Motor neuron (in vitro differentiated cells): ENCODE results near the gene CYRIA. TPM values are rescaled to one million over a fixed set of nuclear protein-coding genes. Genes with fewer than 3 reads are reported as not detected.

Experiments used
- ATAC-seq, 8 experiments: fragments of 200-7000 bp; cut with Tn5 transposase; replicated peaks in 6 of 8; 2 replicates each; pipeline ENCODE4 v1.8.0; 2021; ENCODE audit warnings: mild to moderate bottlenecking in 8 of 8, moderate library complexity in 8 of 8
- H3K27ac ChIP-seq, 2 donors: fragments of 250-450 bp; sonication (Bioruptor Pico); 2 replicates each; pipeline ENCODE4 v1.9.0; 2021; ENCODE audit warnings: antibody characterized with exemption in 2 of 2, mild to moderate bottlenecking in 2 of 2, moderate library complexity in 1 of 2
- H3K4me1 ChIP-seq, 2 donors: fragments of 250-450 bp; sonication (Bioruptor Pico); replicated peaks in 1 of 2; 2 replicates each; pipeline ENCODE4 v1.6.1; 2021; ENCODE audit warnings: antibody characterized with exemption in 2 of 2, mild to moderate bottlenecking in 2 of 2, moderate library complexity in 1 of 2
- H3K4me3 ChIP-seq, 5 donors: fragments of 250-450 bp; sonication (Bioruptor Pico); 2 replicates each; pipeline ENCODE4 v1.9.0; 2021; ENCODE audit warnings: antibody characterized with exemption in 5 of 5, mild to moderate bottlenecking in 5 of 5, moderate library complexity in 4 of 5
- WGBS, 10 experiments: fragments of 450-650 bp; shearing (Covaris generic); methylation state at CpG; one replicate each; pipeline ENCODE4 v1.0.0; 2022; 5-methylcytosine and 5-hydroxymethylcytosine counted together
- in situ Hi-C, 9 experiments: fragments of 400-800 bp; cut with MboI; loops; one replicate each; pipeline ENCODE4 v1.15.0; 2021; ENCODE audit warnings: low sequenced_read_pairs in 9 of 9, low pct_unique_long_range_greater_than_20kb in 2 of 9; ENCODE audit not compliant: unreplicated experiment in 9 of 9
- total RNA-seq, 8 experiments: library from RNA; unstranded; fragments of 300-600 nt; gene quantifications; 2 replicates each; pipeline versions ENCODE4 v1.2.3 to v1.2.4, GENCODE V29; 2022

Gene CYRIA
- total RNA-seq, 8 experiments from 2014 or later = 0.99 to 19.1 (median 16.3) TPM; not detected in 2

DNA sequence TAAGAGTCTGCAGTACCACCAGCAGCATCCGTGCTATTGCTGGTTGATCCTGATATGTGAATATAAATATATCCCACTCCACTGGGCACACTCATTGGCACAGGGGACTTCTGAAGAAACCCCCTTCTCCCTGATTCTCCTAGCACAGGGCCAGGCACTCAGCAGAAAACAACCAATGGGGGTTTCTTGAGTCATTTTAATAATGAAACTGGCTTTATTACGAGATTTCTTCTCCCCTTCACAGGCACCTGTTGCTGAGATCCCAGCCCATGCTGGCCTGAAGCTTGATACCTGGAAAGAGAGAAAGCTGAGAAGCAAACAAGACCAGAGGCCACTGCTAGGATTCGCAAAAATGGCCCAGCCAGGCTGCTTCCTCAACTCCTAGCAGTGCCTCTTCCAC is 17.9 kb upstream of the CYRIA start:
- Histone ChIP-seq H3K27ac (no peak overlapping the region), H3K4me3 (no peak overlapping the region)
- in situ Hi-C loops = no loop called here

GRCh38 chr2:16682431-16683118 is 16.9 kb upstream of the CYRIA start:
- WGBS, 10 experiments = 0 to 100% (median 92%) methylated on average over 2 to 6 of the region's 9 CpGs
- in situ Hi-C loops = no loop called here
- no peaks in the 10 kb centered on the region for H3K4me1 ChIP-seq
- no peak overlapping the region for H3K27ac ChIP-seq
- H3K4me3 ChIP-seq = no peak overlapping the region
- ATAC-seq = peak in 2 of 8 experiments; percentile 71 to 77

More for the DNA sequence above, 17.9 kb upstream of the CYRIA start:
- no peak for ATAC-seq
- 0 to 100% (median 79%) methylated on average over 1 to 3 of the region's 3 CpGs; no CpG with 5 or more reads in 2 of the 10 experiments for WGBS, 10 experiments
- no peaks in the 10 kb centered on the region for H3K4me1 ChIP-seq

DNA sequence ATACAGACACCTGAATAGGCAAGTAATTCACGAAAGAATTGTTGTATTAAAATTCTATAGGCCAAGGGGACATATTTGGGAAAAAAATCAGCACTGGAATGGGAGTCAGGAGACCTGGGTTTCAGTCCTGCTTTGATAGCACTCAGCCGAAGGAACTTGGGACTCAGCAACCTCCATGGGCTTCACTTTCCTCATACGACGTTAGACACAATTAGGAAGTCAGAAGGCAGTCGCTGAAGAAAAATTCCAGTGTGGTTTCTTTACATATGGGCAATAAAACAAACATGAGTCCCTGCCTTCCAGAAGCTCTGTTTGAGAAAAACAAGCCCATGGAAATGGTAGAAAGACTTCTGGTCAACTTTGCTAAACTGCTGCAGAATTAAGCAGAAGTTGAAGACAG is 15.1 kb upstream of the CYRIA start:
- H3K4me3 ChIP-seq = no peak overlapping the region
- H3K27ac ChIP-seq = no peak overlapping the region
- 0 to 95% (median 83%) methylated on average over 1 to 5 of the region's 5 CpGs for WGBS, 10 experiments
- in situ Hi-C loops = no loop called here
- no peaks in the 10 kb centered on the region for H3K4me1 ChIP-seq
- no peak for ATAC-seq

- in situ Hi-C loops = no loop called here
- Histone ChIP-seq H3K27ac (no peak overlapping the region), H3K4me3 (no peak overlapping the region), H3K4me1 (no peaks in the 10 kb centered on the region)
- 0 to 92% (median 83%) methylated on average over 1 of the region's 1 CpG; no CpG with 5 or more reads in 3 of the 10 experiments for WGBS, 10 experiments
- ATAC-seq = no peak
Measured at GRCh38 chr2:16680304-16680703, 14.7 kb upstream of the CYRIA start.

DNA sequence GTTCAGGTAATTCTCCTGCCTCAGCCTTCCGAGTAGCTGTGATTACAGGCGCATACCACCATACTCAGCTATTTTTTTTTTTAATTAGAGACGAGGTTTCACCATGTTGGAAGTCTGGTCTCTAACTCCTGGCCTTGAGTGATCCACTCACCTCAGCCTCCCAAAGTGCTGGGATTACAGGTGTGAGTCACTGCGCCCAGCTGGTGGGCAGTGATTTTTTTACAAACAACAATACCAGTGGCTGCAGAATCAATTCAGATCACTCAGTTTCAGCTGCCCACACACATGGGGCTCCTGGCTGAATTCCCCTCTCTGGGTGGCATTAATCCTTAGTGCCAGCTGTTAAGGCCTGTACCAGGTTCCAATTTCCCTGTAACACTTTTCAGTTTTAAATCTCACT is 13.3 kb upstream of the CYRIA start:
- Histone ChIP-seq H3K27ac (no peak overlapping the region), H3K4me1 (no peaks in the 10 kb centered on the region), H3K4me3 (no peak overlapping the region)
- in situ Hi-C loops = no loop called here
- 8 to 100% (median 86%) methylated on average over 2 to 4 of the region's 4 CpGs; no CpG with 5 or more reads in 3 of the 10 experiments for WGBS, 10 experiments
- ATAC-seq = no peak

DNA sequence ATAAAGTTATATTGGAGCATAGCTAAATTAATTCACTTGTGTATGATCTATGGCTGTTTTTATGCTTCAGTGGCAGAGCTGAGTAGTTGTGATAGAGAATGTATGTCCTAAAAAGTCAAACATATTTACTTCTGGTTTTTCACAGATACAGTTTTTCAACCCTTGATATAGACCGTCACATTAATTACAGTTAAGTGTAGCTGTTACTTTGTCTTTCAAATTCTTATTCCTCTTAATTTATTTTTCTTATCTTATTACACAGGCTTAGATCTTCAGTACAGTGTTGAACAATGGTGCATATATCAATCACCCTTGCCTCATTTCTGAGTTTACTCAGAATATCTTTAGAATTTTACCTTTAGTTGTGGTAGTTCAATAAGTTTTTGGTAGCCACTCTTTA is 12.2 kb upstream of the CYRIA start:
- in situ Hi-C loops = no loop called here
- Histone ChIP-seq H3K4me3 (no peak overlapping the region), H3K4me1 (no peaks in the 10 kb centered on the region), H3K27ac (no peak overlapping the region)
- 0 to 100% (median 90%) methylated on average over 1 of the region's 1 CpG; no CpG with 5 or more reads in 1 of the 10 experiments for WGBS, 10 experiments
- ATAC-seq = no peak

DNA sequence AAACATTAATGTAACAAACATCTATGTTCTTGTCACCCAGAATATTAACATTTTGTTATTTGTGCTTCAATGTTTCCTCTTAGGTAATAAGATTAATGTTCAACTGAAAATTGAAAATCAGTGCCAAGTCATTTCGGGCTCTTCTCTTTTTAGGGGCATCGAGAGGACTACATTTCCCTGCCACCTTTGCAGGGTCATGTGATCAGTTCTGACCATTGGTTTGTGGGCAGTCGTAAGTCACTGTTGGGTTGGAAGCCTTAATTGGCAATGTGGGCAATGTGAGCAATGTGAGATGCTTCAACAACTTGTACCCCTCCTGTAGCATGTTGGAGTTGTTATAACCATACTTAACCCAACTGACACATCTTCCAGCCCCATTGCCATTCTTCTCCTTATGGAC is 10.1 kb upstream of the CYRIA start:
- Histone ChIP-seq H3K4me3 (no peak overlapping the region), H3K27ac (no peak overlapping the region), H3K4me1 (no peaks in the 10 kb centered on the region)
- in situ Hi-C loops = no loop called here
- no peak for ATAC-seq
- 0 to 100% (median 84%) methylated on average over 1 to 3 of the region's 3 CpGs; no CpG with 5 or more reads in 2 of the 10 experiments for WGBS, 10 experiments

DNA sequence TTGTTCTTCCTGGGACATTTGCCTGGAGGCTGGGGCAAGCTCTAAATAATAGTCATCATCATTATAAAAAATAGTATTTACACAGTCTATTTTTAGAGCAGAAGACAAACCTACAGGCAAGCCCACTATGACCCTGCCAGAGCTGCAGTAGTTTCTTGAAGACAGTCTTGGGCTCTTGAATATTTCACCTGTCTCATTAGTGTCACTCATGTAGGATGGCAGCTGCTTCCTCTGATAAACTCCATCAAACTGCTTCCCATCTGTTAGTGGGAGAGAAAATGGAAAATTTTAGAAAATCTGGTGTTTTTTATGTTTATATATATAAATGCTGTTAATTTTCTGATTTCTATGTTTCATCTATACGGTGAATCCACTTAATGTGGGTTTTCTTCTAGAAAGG is 8.5 kb upstream of the CYRIA start:
- Histone ChIP-seq H3K27ac (no peak overlapping the region), H3K4me1 (peaks cover 0 to 8% of the 10 kb centered on the region in 2 donors), H3K4me3 (no peak overlapping the region)
- no peak for ATAC-seq
- WGBS, 10 experiments = 18 to 100% (median 87%) methylated on average over 1 of the region's 1 CpG; no CpG with 5 or more reads in 2 of the 10 experiments
- in situ Hi-C loops = no loop called here

- H3K4me1 ChIP-seq = peaks cover 0 to 13% of the 10 kb centered on the region in 2 donors
- H3K27ac ChIP-seq = no peak overlapping the region
- ATAC-seq = no peak
- H3K4me3 ChIP-seq = no peak overlapping the region
- in situ Hi-C loops = no loop called here
- 50 to 100% (median 94%) methylated on average over 1 of the region's 1 CpG; no CpG with 5 or more reads in 4 of the 10 experiments for WGBS, 10 experiments
Measured at GRCh38 chr2:16671760-16672159, 6.1 kb upstream of the CYRIA start.

DNA sequence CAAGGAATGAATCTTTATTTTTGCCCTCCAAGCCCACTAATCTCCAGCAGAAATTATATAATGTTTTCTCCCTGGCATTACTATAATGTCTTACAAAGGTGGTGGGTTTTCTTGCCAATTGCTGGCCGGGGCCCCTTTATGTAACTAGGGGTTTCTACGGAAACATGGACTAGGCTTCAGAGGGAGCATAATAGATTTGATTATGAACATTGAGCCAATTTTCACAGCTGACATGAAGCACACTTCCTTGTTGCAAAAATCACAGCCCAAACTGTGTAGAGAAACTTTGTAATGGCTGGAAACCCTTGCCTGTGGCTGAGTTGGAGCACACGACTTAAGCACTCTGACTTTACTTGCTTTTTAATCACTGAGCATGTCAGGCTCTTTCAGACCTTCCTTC is 3.8 kb upstream of the CYRIA start:
- WGBS, 10 experiments = 0 to 83% (median 42%) methylated on average over 1 to 3 of the region's 3 CpGs; no CpG with 5 or more reads in 2 of the 10 experiments
- Histone ChIP-seq H3K4me1 (peaks cover 6 to 26% of the 10 kb centered on the region in 2 donors), H3K4me3 (no peak overlapping the region), H3K27ac (no peak overlapping the region)
- in situ Hi-C loops = no loop called here
- no peak for ATAC-seq

DNA sequence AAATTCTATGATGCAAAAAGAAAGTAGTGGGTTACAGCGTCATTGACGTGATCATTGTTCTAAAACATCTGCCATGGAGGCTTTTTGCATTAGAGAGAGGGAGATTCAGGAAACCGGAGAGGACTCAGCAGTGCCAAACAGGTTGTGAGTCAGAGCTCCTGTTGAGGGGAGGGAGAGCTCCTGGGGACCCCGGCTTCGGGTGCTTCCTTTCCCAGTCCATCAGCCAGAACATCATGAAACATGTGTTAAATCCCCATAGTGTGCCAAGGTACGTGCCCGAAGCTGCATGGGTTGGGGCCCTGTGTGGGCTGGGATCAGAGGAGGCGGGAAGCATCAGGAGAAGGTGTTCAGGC is 791 bp upstream of the CYRIA start:
- in situ Hi-C loops = no loop called here
- peak in 1 of 8 experiments; percentile 39 for ATAC-seq
- WGBS, 10 experiments = 27 to 100% (median 72%) methylated on average over 1 to 6 of the region's 8 CpGs; no CpG with 5 or more reads in 4 of the 10 experiments
- peaks cover 19 to 35% of the 10 kb centered on the region in 2 donors for H3K4me1 ChIP-seq
- no peak overlapping the region for H3K27ac ChIP-seq
- H3K4me3 ChIP-seq = peak overlapping the region in 3 of 5 donors; percentile 51 to 79 (median 77)

GRCh38 chr2:16664809-16665747 is 556 bp downstream of the CYRIA start:
- in situ Hi-C loops = no loop called here
- Histone ChIP-seq H3K4me3 (peak overlapping the region; percentile 51 to 79 (median 72)), H3K4me1 (peaks cover 19 to 36% of the 10 kb centered on the region in 2 donors), H3K27ac (peak overlapping the region in 1 of 2 donors; percentile 30)
- peak in 3 of 8 experiments; percentile 48 to 75 (median 66) for ATAC-seq
- WGBS, 10 experiments = 57 to 80% (median 71%) methylated on average over 1 of the region's 34 CpGs; no CpG with 5 or more reads in 6 of the 10 experiments
